H9 (cell line): Measurements from ENCODE around the gene AQP7. TPM values are rescaled to one million over a fixed set of nuclear protein-coding genes. Genes with fewer than 3 reads are reported as not detected.

Experiments
- DNase-seq: peaks from one replicate; pipeline ENCODE4 v3.0.0-alpha.2; 2017
- H2AFZ ChIP-seq: one replicate; pipeline ENCODE4 v1.6.1; 2013; ENCODE audit warnings: mild to moderate bottlenecking, low read length, control low read depth, moderate library complexity
- H2AK5ac ChIP-seq: 2 replicates; pipeline ENCODE4 v1.6.1; 2013; ENCODE audit warnings: low read length, control low read depth, mixed read lengths; ENCODE audit not compliant: insufficient read length
- H2BK120ac ChIP-seq: one replicate; pipeline ENCODE4 v1.6.1; 2013; ENCODE audit warnings: low read depth, mild to moderate bottlenecking, low read length, control low read depth, inconsistent platforms; ENCODE audit not compliant: poor library complexity, severe bottlenecking
- H2BK12ac ChIP-seq: 2 replicates; pipeline ENCODE4 v1.6.1; 2013; ENCODE audit warnings: low read length, control low read depth, mixed read lengths, low read depth; ENCODE audit not compliant: insufficient read length
- H2BK15ac ChIP-seq: 2 replicates; pipeline ENCODE4 v1.6.1; 2013; ENCODE audit warnings: low read depth, low read length, control low read depth
- H2BK20ac ChIP-seq: one replicate; pipeline ENCODE4 v1.6.1; 2013; ENCODE audit warnings: low read depth, mild to moderate bottlenecking, low read length, control low read depth, inconsistent platforms; ENCODE audit not compliant: poor library complexity, severe bottlenecking
- H2BK5ac ChIP-seq: 2 replicates; pipeline ENCODE4 v1.6.1; 2013; ENCODE audit warnings: low read length, control low read depth, mixed read lengths; ENCODE audit not compliant: insufficient read length
- H3K14ac ChIP-seq: 2 replicates; pipeline ENCODE4 v1.6.1; 2013; ENCODE audit warnings: low read length, control low read depth; ENCODE audit not compliant: insufficient read depth
- H3K18ac ChIP-seq: 2 replicates; pipeline ENCODE4 v1.6.1; 2013; ENCODE audit warnings: low read depth, mild to moderate bottlenecking, mixed read lengths, low read length, control low read depth; ENCODE audit not compliant: insufficient read length
- H3K23ac ChIP-seq: 2 replicates; pipeline ENCODE4 v1.6.1; 2013; ENCODE audit warnings: low read length, control low read depth, mixed read lengths, low read depth; ENCODE audit not compliant: insufficient read length
- H3K23me2 ChIP-seq: 2 replicates; pipeline ENCODE4 v1.6.1; 2013; ENCODE audit warnings: low read depth, mild to moderate bottlenecking, mixed read lengths, low read length, control low read depth; ENCODE audit not compliant: insufficient read length, poor library complexity, severe bottlenecking
- H3K27ac ChIP-seq: 2 replicates; pipeline ENCODE4 v1.5.1; 2013; ENCODE audit warnings: low read length, control low read depth, mixed read lengths, low read depth; ENCODE audit not compliant: insufficient read length
- H3K27me3 ChIP-seq: 2 replicates; pipeline ENCODE4 v1.6.1; 2013; ENCODE audit warnings: low read length, control low read depth, inconsistent platforms; ENCODE audit not compliant: insufficient read depth
- H3K4ac ChIP-seq: 2 replicates; pipeline ENCODE4 v1.6.1; 2013; ENCODE audit warnings: low read depth, mild to moderate bottlenecking, control low read depth, inconsistent platforms, low read length, moderate library complexity
- H3K4me1 ChIP-seq: 2 replicates; pipeline ENCODE4 v1.6.1; 2013; ENCODE audit warnings: low read length, control low read depth, inconsistent platforms; ENCODE audit not compliant: insufficient read depth
- H3K4me2 ChIP-seq: 2 replicates; pipeline ENCODE4 v1.6.1; 2013; ENCODE audit warnings: low read length, control low read depth, mixed read lengths; ENCODE audit not compliant: insufficient read length, insufficient read depth
- H3K56ac ChIP-seq: 2 replicates; pipeline ENCODE4 v1.6.1; 2013; ENCODE audit warnings: low read depth, mild to moderate bottlenecking, mixed read lengths, low read length, control low read depth; ENCODE audit not compliant: insufficient read length
- H3K79me1 ChIP-seq: 2 replicates; pipeline ENCODE4 v1.6.1; 2013; ENCODE audit warnings: low read depth, mild to moderate bottlenecking, moderate library complexity, low read length, control low read depth, inconsistent platforms; ENCODE audit not compliant: insufficient read depth, poor library complexity, severe bottlenecking
- H3K79me2 ChIP-seq: 2 replicates; pipeline ENCODE4 v1.6.1; 2013; ENCODE audit warnings: low read length, control low read depth, inconsistent platforms; ENCODE audit not compliant: insufficient read depth
- H3K9ac ChIP-seq: 2 replicates; pipeline ENCODE4 v1.6.1; 2013; ENCODE audit warnings: low read length, control low read depth, mixed read lengths; ENCODE audit not compliant: insufficient read length; ENCODE audit errors: extremely low read depth
- H3K9me3 ChIP-seq: one replicate; pipeline ENCODE4 v1.6.1; 2013; ENCODE audit warnings: low read depth, low read length, inconsistent platforms; ENCODE audit not compliant: control insufficient read depth
- H3T11ph ChIP-seq: one replicate; pipeline ENCODE4 v1.6.1; 2013; ENCODE audit warnings: mild to moderate bottlenecking, low read length, control low read depth, inconsistent platforms
- H4K20me1 ChIP-seq: one replicate; pipeline ENCODE4 v1.6.1; 2013; ENCODE audit not compliant: control insufficient read depth, insufficient read length, insufficient read depth
- H4K5ac ChIP-seq: 2 replicates; pipeline ENCODE4 v1.6.1; 2013; ENCODE audit warnings: low read depth, mild to moderate bottlenecking, mixed read lengths, low read length, control low read depth; ENCODE audit not compliant: insufficient read length
- H4K8ac ChIP-seq: replicated peaks from 2 replicates; pipeline ENCODE4 v1.6.1; 2013; ENCODE audit warnings: low read length, control low read depth, mixed read lengths, low read depth; ENCODE audit not compliant: insufficient read length
- H4K91ac ChIP-seq: 2 replicates; pipeline ENCODE4 v1.6.1; 2013; ENCODE audit warnings: low read depth, mild to moderate bottlenecking, moderate library complexity, mixed read lengths, low read length, control low read depth; ENCODE audit not compliant: insufficient read length
- H3K27ac Mint-ChIP-seq, 3 experiments: 2 replicates in 2 of 3; 3 replicates in 1 of 3; pipeline ENCODE4 v1.8.0; 2020 to 2021; ENCODE audit warnings: mixed read lengths in 3 of 3, mild to moderate bottlenecking in 1 of 3, moderate library complexity in 1 of 3
- H3K27me3 Mint-ChIP-seq: 2 replicates; pipeline ENCODE4 v1.8.0; 2021; ENCODE audit warnings: low read depth, mild to moderate bottlenecking, moderate library complexity, mixed read lengths
- H3K36me3 Mint-ChIP-seq, 3 experiments: 2 replicates in 2 of 3; 3 replicates in 1 of 3; pipeline ENCODE4 v1.8.0; 2020 to 2021; ENCODE audit warnings: low read depth in 3 of 3, mixed read lengths in 3 of 3; ENCODE audit not compliant: insufficient read depth in 1 of 3
- H3K4me1 Mint-ChIP-seq, 2 experiments: 2 replicates each; pipeline ENCODE4 v1.8.0; 2020; ENCODE audit warnings: mixed read lengths in 2 of 2
- H3K4me3 Mint-ChIP-seq, 2 experiments: 2 replicates in 1 of 2; 3 replicates in 1 of 2; pipeline ENCODE4 v1.8.0; 2020 to 2021; ENCODE audit warnings: mild to moderate bottlenecking in 2 of 2, mixed read lengths in 2 of 2, moderate library complexity in 1 of 2
- H3K9me3 Mint-ChIP-seq, 2 experiments: 2 replicates in 1 of 2; 3 replicates in 1 of 2; pipeline ENCODE4 v1.8.0; 2020; ENCODE audit warnings: mild to moderate bottlenecking in 2 of 2, mixed read lengths in 2 of 2, moderate library complexity in 1 of 2
- WGBS: extraction: QIAGEN DNeasy Blood & Tissue Kit; methylation state at CpG from one replicate; pipeline ENCODE4 v1.1.7; 2013; ENCODE audit warnings: missing lambda C conversion rate, low lambda C conversion rate, mixed read lengths; ENCODE audit not compliant: insufficient read length; ENCODE audit errors: extremely low coverage; 5-methylcytosine and 5-hydroxymethylcytosine counted together
- total RNA-seq: library from RNA; stranded (reverse); gene quantifications from 2 replicates; pipeline ENCODE4 v1.2.1, GENCODE V29; 2021
- TF ChIP-seq, protein P1 (sequence below): fragments of 200-600 bp; sonication (generic); conservative IDR thresholded peaks from 3 replicates; pipeline ENCODE4 v1.8.0; 2021; ENCODE audit warnings: antibody characterized with exemption, mild to moderate bottlenecking

AQP7 gene
- total RNA-seq, 1 experiment from 2014 or later = not detected

DNA sequence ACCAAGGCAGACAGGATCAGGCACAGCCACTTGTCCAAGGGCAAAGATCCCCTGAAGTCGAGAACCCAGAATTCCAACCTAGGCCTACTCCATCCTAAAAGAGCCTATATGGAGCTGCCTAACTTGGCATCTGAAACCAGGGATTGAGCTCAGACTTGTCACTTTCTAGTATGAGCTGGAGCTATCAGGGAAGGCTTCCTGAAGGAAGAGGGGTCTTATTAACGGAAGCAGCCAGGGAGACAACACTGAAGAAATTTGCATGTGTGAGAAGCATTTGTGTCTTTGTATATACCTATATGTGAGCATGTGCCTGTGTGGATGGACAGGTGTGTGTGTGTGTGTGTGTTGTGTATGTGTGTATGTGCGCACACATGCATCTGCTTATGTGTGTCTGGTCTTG lies 4.7 kb upstream of the AQP7 start:
- H3K4me1 Mint-ChIP-seq = peaks cover 3 to 4% of the 10 kb centered on the region in 2 experiments; a peak in 2 of 4 replicates
- H3K27ac Mint-ChIP-seq = no peak overlapping the region
- H2BK20ac ChIP-seq = no peak overlapping the region

More for the DNA sequence above, 4.7 kb upstream of the AQP7 start:
- WGBS = no CpG with 5 or more reads among the region's 3 CpGs
- Histone ChIP-seq H4K91ac (no peak overlapping the region), H3T11ph (no peak overlapping the region), H2BK15ac (no peak overlapping the region), H2BK120ac (no peak overlapping the region), H3K9me3 (no peaks in the 10 kb centered on the region), H3K14ac (no peak overlapping the region), H3K27ac (no peak overlapping the region), H2BK12ac (no peak overlapping the region), H3K23ac (no peak overlapping the region), H3K56ac (no peak overlapping the region), H3K18ac (no peak overlapping the region), H3K9ac (no peak overlapping the region), H3K4me1 (no peaks in the 10 kb centered on the region), H3K79me1 (no peaks in the 10 kb centered on the region), H4K5ac (no peak overlapping the region), H3K23me2 (no peaks in the 10 kb centered on the region), H3K4ac (no peak overlapping the region), H2AK5ac (no peak overlapping the region), H4K8ac (no peak overlapping the region), H3K27me3 (no peaks in the 10 kb centered on the region), H2AFZ (no peak overlapping the region), H4K20me1 (no peaks in the 10 kb centered on the region), H3K4me2 (no peak overlapping the region), H3K79me2 (no peaks in the 10 kb centered on the region), H2BK5ac (no peak overlapping the region)
- no peak for DNase-seq
- TF ChIP-seq, protein P1, sequence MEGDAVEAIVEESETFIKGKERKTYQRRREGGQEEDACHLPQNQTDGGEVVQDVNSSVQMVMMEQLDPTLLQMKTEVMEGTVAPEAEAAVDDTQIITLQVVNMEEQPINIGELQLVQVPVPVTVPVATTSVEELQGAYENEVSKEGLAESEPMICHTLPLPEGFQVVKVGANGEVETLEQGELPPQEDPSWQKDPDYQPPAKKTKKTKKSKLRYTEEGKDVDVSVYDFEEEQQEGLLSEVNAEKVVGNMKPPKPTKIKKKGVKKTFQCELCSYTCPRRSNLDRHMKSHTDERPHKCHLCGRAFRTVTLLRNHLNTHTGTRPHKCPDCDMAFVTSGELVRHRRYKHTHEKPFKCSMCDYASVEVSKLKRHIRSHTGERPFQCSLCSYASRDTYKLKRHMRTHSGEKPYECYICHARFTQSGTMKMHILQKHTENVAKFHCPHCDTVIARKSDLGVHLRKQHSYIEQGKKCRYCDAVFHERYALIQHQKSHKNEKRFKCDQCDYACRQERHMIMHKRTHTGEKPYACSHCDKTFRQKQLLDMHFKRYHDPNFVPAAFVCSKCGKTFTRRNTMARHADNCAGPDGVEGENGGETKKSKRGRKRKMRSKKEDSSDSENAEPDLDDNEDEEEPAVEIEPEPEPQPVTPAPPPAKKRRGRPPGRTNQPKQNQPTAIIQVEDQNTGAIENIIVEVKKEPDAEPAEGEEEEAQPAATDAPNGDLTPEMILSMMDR = no peak
- peaks cover 6% of the 10 kb centered on the region for H3K27me3 Mint-ChIP-seq
- H3K4me3 Mint-ChIP-seq = no peak overlapping the region
- no peaks in the 10 kb centered on the region for H3K9me3 Mint-ChIP-seq
- no peaks in the 10 kb centered on the region for H3K36me3 Mint-ChIP-seq
